ENCODE data around the gene RFTN1. TPM values are rescaled to one million over a fixed set of nuclear protein-coding genes. Genes with fewer than 3 reads are reported as not detected.

The RFTN1 gene
- total and polyA plus RNA-seq, 10 of the 15 experiments (the other 5 are each of a cell fraction or from before 2014, with no cell fraction given), result 20.6 to 213 (median 147) TPM

DNA sequence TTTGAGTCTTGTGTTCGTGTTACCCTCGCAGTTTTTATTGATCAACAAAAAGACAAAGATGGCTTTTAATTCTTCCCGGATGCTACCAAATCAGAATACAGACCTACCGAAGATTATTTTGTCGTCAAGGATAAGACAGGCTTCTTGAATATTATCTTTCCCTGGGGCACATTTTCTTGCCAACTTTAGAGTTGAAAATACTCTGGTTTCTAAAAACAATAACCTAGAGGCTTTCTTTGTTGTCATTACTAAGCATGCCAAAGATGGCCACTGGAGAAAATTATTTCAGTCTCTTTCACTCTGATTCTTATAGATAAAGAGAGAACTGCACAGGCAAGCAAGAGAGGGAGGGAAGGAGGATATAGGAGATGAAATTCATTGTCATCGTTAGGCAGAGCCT is 214.6 kb downstream of the RFTN1 start:
- no peak overlapping the region for H3K4me2 ChIP-seq (ENCODE audit: control insufficient read depth, insufficient read depth)
- POLR2A ChIA-PET, result no interaction called here
- no peak overlapping the region for H3K27ac ChIP-seq (ENCODE audit: control insufficient read depth, insufficient read depth)
- H4K20me1 ChIP-seq (ENCODE audit: control insufficient read depth, insufficient read depth), result no peaks in the 10 kb centered on the region
- in situ Hi-C loops (cut with MboI) (loop anchor here (25.0 kb wide), 2 partner anchors 738 to 913 kb away; no protein-coding TSS in a partner anchor), intact Hi-C loops (cut with micrococcal nuclease; ENCODE audit: unreplicated experiment) (loop anchor here (10.0 kb wide), 1 partner anchor 526 kb away; no protein-coding TSS in a partner anchor)
- H3K9me3 ChIP-seq (replicated peaks; ENCODE audit: control insufficient read depth, insufficient read depth, low read length), result no peaks in the 10 kb centered on the region; the same call in 2 of the 3 replicates
- BruUV-seq (replicated peaks), result no TSS peak
- no peak overlapping the region for H3K4me3 ChIP-seq
- H3K79me2 ChIP-seq (ENCODE audit: control insufficient read depth, insufficient read depth, low read length), result no peaks in the 10 kb centered on the region; the same call in 1 of the 2 replicates
- ATAC-seq, result no peak
- SMC1A ChIA-PET (ENCODE audit: uncharacterized antibody, unreplicated experiment), result no interaction called here
- H3K36me3 ChIP-seq (ENCODE audit: control insufficient read depth in 2 of 2, insufficient read depth in 2 of 2, low read length in 1 of 2), result peaks cover 1 to 20% of the 10 kb centered on the region in 2 experiments
- FAIRE-seq, result no peak
- no peak overlapping the region for H2AFZ ChIP-seq (ENCODE audit: control insufficient read depth, low read depth, low read length)
- CTCF ChIA-PET, result no interaction called here
- peaks cover 25% of the 10 kb centered on the region for H3K4me1 ChIP-seq (ENCODE audit: control insufficient read depth, insufficient read depth, low read length)
- no peak for DNase-seq (ENCODE audit: low read depth, low spot score)
- TF ChIP-seq KLF5 (IDR thresholded peaks at IDR 0.05; ENCODE audit: partially characterized antibody) (no peak), ZNF384 (IDR thresholded peaks at IDR 0.05; ENCODE audit: borderline replicate concordance, low read depth, low read length) (no peak), POLR2AphosphoS2 (IDR thresholded peaks at IDR 0.05; ENCODE audit: low read depth, low read length) (no peak), ZBTB40 (IDR thresholded peaks at IDR 0.05; ENCODE audit: borderline replicate concordance) (no peak)
- TF ChIP-seq, protein P1, sequence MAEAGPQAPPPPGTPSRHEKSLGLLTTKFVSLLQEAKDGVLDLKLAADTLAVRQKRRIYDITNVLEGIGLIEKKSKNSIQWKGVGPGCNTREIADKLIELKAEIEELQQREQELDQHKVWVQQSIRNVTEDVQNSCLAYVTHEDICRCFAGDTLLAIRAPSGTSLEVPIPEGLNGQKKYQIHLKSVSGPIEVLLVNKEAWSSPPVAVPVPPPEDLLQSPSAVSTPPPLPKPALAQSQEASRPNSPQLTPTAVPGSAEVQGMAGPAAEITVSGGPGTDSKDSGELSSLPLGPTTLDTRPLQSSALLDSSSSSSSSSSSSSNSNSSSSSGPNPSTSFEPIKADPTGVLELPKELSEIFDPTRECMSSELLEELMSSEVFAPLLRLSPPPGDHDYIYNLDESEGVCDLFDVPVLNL (IDR thresholded peaks at IDR 0.05; ENCODE audit: low read depth, low read length), result no peak
- 97% methylated on average over 6 of the region's 6 CpGs for WGBS (ENCODE audit: insufficient coverage, insufficient replicate concordance, low lambda C conversion rate, missing lambda C conversion rate)
- RAD21 ChIA-PET (ENCODE audit: unreplicated experiment), result no interaction called here
- H3K27me3 ChIP-seq (replicated peaks in 1 of 2; ENCODE audit: control insufficient read depth in 2 of 2, insufficient read depth in 2 of 2, low read length in 1 of 2), result no peaks in the 10 kb centered on the region
- H3K9ac ChIP-seq (ENCODE audit: control insufficient read depth, insufficient read depth, low read length), result no peak overlapping the region
